B cell (primary cell): ENCODE results near the gene GALNT17. TPM values are rescaled to one million over a fixed set of nuclear protein-coding genes. Genes with fewer than 3 reads are reported as not detected.

Experiments used
- ATAC-seq: fragments of 200-7000 bp; cut with Tn5 transposase; one replicate; pipeline ENCODE4 v1.10.0; 2021; ENCODE audit warnings: low read depth, mild to moderate bottlenecking, moderate number of reproducible peaks, moderate library complexity
- CTCF ChIA-PET: fragments of 350-600 bp; sonication (Branson Sonifier 250); formaldehyde crosslinking; loops from one replicate; lab custom pipeline; 2021; ENCODE audit warnings: antibody characterized with exemption, inconsistent platforms; lab: Charles Lee
- POLR2A ChIA-PET: fragments of 350-600 bp; sonication (Branson Sonifier 250); formaldehyde crosslinking; loops from one replicate; lab custom pipeline; 2021; ENCODE audit warnings: antibody characterized with exemption; lab: Charles Lee
- DNase-seq: peaks from one replicate; pipeline ENCODE4 v3.0.0; 2013
- H2AFZ ChIP-seq: 2 replicates; pipeline ENCODE4 v1.6.1; 2012; ENCODE audit warnings: mild to moderate bottlenecking, low read depth, low read length; ENCODE audit not compliant: insufficient read depth, poor library complexity, severe bottlenecking
- H3K27ac ChIP-seq, 2 donors: 1 replicate in 1 of 2; 2 replicates in 1 of 2; pipeline ENCODE4 v1.5.1; 2012 to 2013; ENCODE audit warnings: low read length in 2 of 2, mild to moderate bottlenecking in 2 of 2, moderate library complexity in 1 of 2
- H3K27me3 ChIP-seq, 4 experiments: fragments of 200-600 bp in 1 of 4; sonication (generic) in 1 of 4; replicated peaks in 1 of 4; 1 replicate in 2 of 4; 2 replicates in 2 of 4; pipeline versions ENCODE4 v1.6.1 to v1.7.0; 2013 to 2016; ENCODE audit warnings: low read length in 3 of 4, mild to moderate bottlenecking in 2 of 4, mixed read lengths in 1 of 4, moderate library complexity in 1 of 4; ENCODE audit not compliant: insufficient read depth in 4 of 4, control insufficient read depth in 3 of 4; ENCODE audit errors: control extremely low read depth in 1 of 4
- H3K36me3 ChIP-seq, 2 experiments: replicated peaks in 1 of 2; 1 replicate in 1 of 2; 2 replicates in 1 of 2; pipeline versions ENCODE4 v1.6.1 to v1.7.1; 2013; ENCODE audit warnings: low read length in 1 of 2; ENCODE audit not compliant: insufficient read depth in 2 of 2, control insufficient read depth in 1 of 2; ENCODE audit errors: control extremely low read depth in 1 of 2, extremely low read depth in 1 of 2
- H3K4me1 ChIP-seq, 2 donors: fragments of 200-600 bp in 1 of 2; sonication (generic) in 1 of 2; 1 replicate in 1 of 2; 2 replicates in 1 of 2; pipeline versions ENCODE4 v1.5.1 to v1.6.1; 2013 to 2017; ENCODE audit warnings: low read length in 2 of 2; ENCODE audit not compliant: control insufficient read depth in 2 of 2, insufficient read depth in 2 of 2
- H3K4me2 ChIP-seq: replicated peaks from 2 replicates; pipeline ENCODE3; 2012; ENCODE audit warnings: mild to moderate bottlenecking, low read depth, low read length; ENCODE audit not compliant: poor library complexity, severe bottlenecking
- H3K4me3 ChIP-seq, 5 experiments: fragments of 200-600 bp in 1 of 5; sonication (generic) in 1 of 5; 1 replicate in 3 of 5; 2 replicates in 2 of 5; pipeline versions ENCODE4 v1.5.1 to v1.7.0; 2011 to 2016; ENCODE audit warnings: low read length in 4 of 5, mild to moderate bottlenecking in 4 of 5, low read depth in 2 of 5, control low read depth in 1 of 5, moderate library complexity in 1 of 5; ENCODE audit not compliant: insufficient read depth in 1 of 5; ENCODE audit errors: control extremely low read depth in 1 of 5, extremely low read depth in 1 of 5
- H3K79me2 ChIP-seq: fragments of 200-600 bp; sonication (generic); one replicate; pipeline ENCODE4 v1.6.0; 2016; ENCODE audit warnings: low read length; ENCODE audit not compliant: control insufficient read depth, insufficient read depth
- H3K9ac ChIP-seq: fragments of 200-600 bp; sonication (generic); 2 replicates; pipeline ENCODE4 v1.6.1; 2017; ENCODE audit warnings: mild to moderate bottlenecking, low read length, moderate library complexity
- H3K9me3 ChIP-seq, 3 donors: one replicate each; pipeline versions ENCODE4 v1.6.1 to v1.7.1; 2013; ENCODE audit warnings: low read length in 2 of 3; ENCODE audit not compliant: control insufficient read depth in 2 of 3, insufficient read depth in 1 of 3; ENCODE audit errors: control extremely low read depth in 1 of 3
- H4K20me1 ChIP-seq: 2 replicates; pipeline ENCODE4 v1.6.0; 2012; ENCODE audit warnings: mild to moderate bottlenecking, low read length; ENCODE audit not compliant: insufficient read depth, control insufficient read depth, poor library complexity, severe bottlenecking
- H3K27ac Mint-ChIP-seq: one replicate; pipeline ENCODE4 v1.8.0; 2021; ENCODE audit warnings: mixed read lengths
- H3K27me3 Mint-ChIP-seq: one replicate; pipeline ENCODE4 v1.8.0; 2021; ENCODE audit warnings: mixed read lengths
- H3K4me1 Mint-ChIP-seq: one replicate; pipeline ENCODE4 v1.8.0; 2021; ENCODE audit warnings: mixed read lengths
- H3K4me3 Mint-ChIP-seq: one replicate; pipeline ENCODE4 v1.8.0; 2021; ENCODE audit warnings: mixed read lengths
- H3K9me3 Mint-ChIP-seq: one replicate; pipeline ENCODE4 v1.8.0; 2022; ENCODE audit warnings: mixed read lengths; ENCODE audit not compliant: insufficient read depth
- EZH2 ChIP-seq: IDR thresholded peaks from 2 replicates; pipeline ENCODE4 v1.6.1; 2012; ENCODE audit warnings: borderline replicate concordance, low read depth, mild to moderate bottlenecking, moderate library complexity, low read length; ENCODE audit not compliant: insufficient read depth, poor library complexity, severe bottlenecking
- whole genome bisulfite sequencing: methylation state at CpG from one replicate; pipeline ENCODE4 v1.1.5; 2013; ENCODE audit warnings: missing lambda C conversion rate; ENCODE audit not compliant: insufficient coverage; 5-methylcytosine and 5-hydroxymethylcytosine counted together
- intact Hi-C: fragments of 100-400 bp; cut with micrococcal nuclease; formaldehyde crosslinking; loops from one replicate; pipeline ENCODE4 v1.10.0; 2022
- polyA plus RNA-seq: library from polyadenylated mRNA; depleted of rRNA; stranded (reverse); fragments of >200 nt; gene quantifications from 2 replicates; pipeline ENCODE4 v1.2.3, GENCODE V29; 2012
- total RNA-seq, 2 donors: library from RNA; stranded (reverse); fragments of 120-200 nt in 1 of 2; gene quantifications; 1 replicate in 1 of 2; 2 replicates in 1 of 2; pipeline versions ENCODE4 v1.2.3 to v1.2.4, GENCODE V29; 2013 to 2022
- TF ChIP-seq, protein P1 (sequence below): fragments of 200-600 bp; IDR thresholded peaks from one replicate; pipeline ENCODE4 v1.8.0; 2022; ENCODE audit warnings: antibody characterized with exemption, mild to moderate bottlenecking

GALNT17 gene
- total and polyA plus RNA-seq, 2 donors (not counting 1 experiment from before 2014, with no cell fraction given), result not detected

DNA sequence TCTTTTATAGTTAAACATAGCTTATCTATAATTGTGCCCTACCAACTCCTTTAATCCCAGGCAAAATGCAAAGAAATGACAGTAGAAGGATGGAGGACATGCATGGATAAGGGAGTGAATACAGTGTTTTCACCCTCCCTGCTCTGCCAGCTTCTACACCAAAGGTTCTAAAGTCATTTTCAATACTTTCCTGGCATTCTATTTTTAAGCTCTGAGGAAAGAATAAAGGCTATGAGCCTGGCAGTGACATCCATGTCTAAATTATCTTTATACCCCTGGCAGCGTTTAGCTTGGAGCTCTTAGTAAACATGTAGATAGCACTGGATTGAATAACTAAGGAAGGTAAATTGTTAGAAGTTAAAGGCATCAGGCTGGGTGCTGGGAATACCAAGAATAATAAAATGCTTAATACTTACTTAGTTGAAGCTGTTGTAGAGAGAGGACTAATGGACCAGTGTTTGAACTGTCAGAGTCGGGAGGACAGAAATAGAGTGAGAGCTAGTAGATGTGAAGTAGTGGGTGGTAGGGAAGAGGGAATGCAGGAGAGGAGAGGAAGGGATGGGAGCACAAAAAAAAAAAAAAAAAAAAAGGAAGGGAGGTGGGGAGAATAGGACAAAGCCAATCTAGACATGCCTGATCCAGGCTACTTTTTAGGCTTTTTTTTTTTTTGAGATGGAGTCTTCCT, 518.9 kb downstream of the GALNT17 start:
- H3K4me1 ChIP-seq, result no peaks in the 10 kb centered on the region
- ChIA-PET POLR2A (no interaction called here), CTCF (no interaction called here)
- H3K9me3 ChIP-seq, result peaks cover 0 to 19% (median 0%) of the 10 kb centered on the region in 3 donors
- no peak for ATAC-seq
- H3K4me2 ChIP-seq, result no peak overlapping the region
- H4K20me1 ChIP-seq, result no peaks in the 10 kb centered on the region
- no peak overlapping the region for H3K4me3 Mint-ChIP-seq
- no peaks in the 10 kb centered on the region for H3K36me3 ChIP-seq
- TF ChIP-seq EZH2, result no peak
- TF ChIP-seq, protein P1, sequence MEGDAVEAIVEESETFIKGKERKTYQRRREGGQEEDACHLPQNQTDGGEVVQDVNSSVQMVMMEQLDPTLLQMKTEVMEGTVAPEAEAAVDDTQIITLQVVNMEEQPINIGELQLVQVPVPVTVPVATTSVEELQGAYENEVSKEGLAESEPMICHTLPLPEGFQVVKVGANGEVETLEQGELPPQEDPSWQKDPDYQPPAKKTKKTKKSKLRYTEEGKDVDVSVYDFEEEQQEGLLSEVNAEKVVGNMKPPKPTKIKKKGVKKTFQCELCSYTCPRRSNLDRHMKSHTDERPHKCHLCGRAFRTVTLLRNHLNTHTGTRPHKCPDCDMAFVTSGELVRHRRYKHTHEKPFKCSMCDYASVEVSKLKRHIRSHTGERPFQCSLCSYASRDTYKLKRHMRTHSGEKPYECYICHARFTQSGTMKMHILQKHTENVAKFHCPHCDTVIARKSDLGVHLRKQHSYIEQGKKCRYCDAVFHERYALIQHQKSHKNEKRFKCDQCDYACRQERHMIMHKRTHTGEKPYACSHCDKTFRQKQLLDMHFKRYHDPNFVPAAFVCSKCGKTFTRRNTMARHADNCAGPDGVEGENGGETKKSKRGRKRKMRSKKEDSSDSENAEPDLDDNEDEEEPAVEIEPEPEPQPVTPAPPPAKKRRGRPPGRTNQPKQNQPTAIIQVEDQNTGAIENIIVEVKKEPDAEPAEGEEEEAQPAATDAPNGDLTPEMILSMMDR, result no peak
- H3K4me1 Mint-ChIP-seq, result no peaks in the 10 kb centered on the region
- H3K79me2 ChIP-seq, result no peaks in the 10 kb centered on the region
- H3K27me3 Mint-ChIP-seq, result no peaks in the 10 kb centered on the region
- peaks cover 3% of the 10 kb centered on the region for H3K9me3 Mint-ChIP-seq
- WGBS, result 88% methylated on average over 1 of the region's 2 CpGs
- no peak overlapping the region for H3K4me3 ChIP-seq
- no peak overlapping the region for H3K27ac ChIP-seq
- no peak overlapping the region for H3K27ac Mint-ChIP-seq
- intact Hi-C loops, result no loop called here
- H2AFZ ChIP-seq, result no peak overlapping the region
- no peak for DNase-seq
- H3K27me3 ChIP-seq, result no peaks in the 10 kb centered on the region
- H3K9ac ChIP-seq, result no peak overlapping the region

DNA sequence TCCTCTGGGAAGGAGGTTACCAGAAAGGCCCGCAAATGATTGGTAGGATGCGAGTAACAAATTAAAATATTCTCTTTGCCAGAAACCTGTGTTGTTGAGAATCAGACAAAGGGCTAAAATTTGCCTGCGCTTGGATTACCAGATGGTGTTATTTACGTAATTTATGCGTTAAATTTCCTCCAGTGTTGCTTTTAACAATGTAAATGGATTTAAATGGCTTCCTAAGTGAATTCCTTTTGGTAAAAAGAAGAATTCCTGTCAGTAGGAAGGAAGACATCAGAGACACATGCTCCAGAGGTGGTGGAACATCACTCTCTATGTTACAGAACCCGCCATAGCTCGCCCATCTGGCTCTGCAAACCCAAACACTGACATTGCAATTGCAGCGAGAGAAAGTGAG, 520.6 kb downstream of the GALNT17 start:
- Histone ChIP-seq H3K27ac (no peak overlapping the region), H3K27me3 (no peaks in the 10 kb centered on the region), H3K4me2 (no peak overlapping the region), H3K4me1 (no peaks in the 10 kb centered on the region), H3K4me3 (no peak overlapping the region), H4K20me1 (no peaks in the 10 kb centered on the region), H3K36me3 (no peaks in the 10 kb centered on the region), H2AFZ (no peak overlapping the region), H3K9ac (no peak overlapping the region), H3K79me2 (no peaks in the 10 kb centered on the region), H3K9me3 (peaks cover 0 to 15% (median 0%) of the 10 kb centered on the region in 3 donors)
- H3K4me1 Mint-ChIP-seq, result no peaks in the 10 kb centered on the region
- H3K27me3 Mint-ChIP-seq, result no peaks in the 10 kb centered on the region
- intact Hi-C loops, result no loop called here
- ATAC-seq, result no peak
- no peak overlapping the region for H3K4me3 Mint-ChIP-seq
- DNase-seq, result no peak
- ChIA-PET CTCF (no interaction called here), POLR2A (no interaction called here)
- peaks cover 3% of the 10 kb centered on the region for H3K9me3 Mint-ChIP-seq
- no peak overlapping the region for H3K27ac Mint-ChIP-seq
- no peak for TF ChIP-seq EZH2
- TF ChIP-seq, protein P1, result no peak
- WGBS, result 92% methylated on average over 6 of the region's 8 CpGs
